C1 segment of cervical spinal cord (tissue), 14 donors: ENCODE measurements around the gene ECM1.

Experiments
- DNase-seq, 14 donors: peaks; one replicate each; lab custom pipeline; 2025; lab: John Stamatoyannopoulos, UW

ECM1 gene

GRCh38 chr1:150507912-150508864, at the start of gene ECM1:
Gene ECM1, plus strand, starts transcription at chr1:150508109. Its CDS starts 101 bp downstream, at chr1:150508210.
- DNase-seq: no peak

GRCh38 chr1:150464422-150464826, 43.5 kb upstream of the ECM1 start:
- peak in 5 of 14 donors; percentile 0 to 20 (median 5) for DNase-seq

GRCh38 chr1:150466964-150467363, 40.9 kb upstream of the ECM1 start:
- no peak for DNase-seq

- DNase-seq: peak in 3 of 14 donors; percentile 0 to 4 (median 1)
Observed at GRCh38 chr1:150469291-150469690, 38.6 kb upstream of the ECM1 start.

GRCh38 chr1:150472601-150473200, 35.2 kb upstream of the ECM1 start:
- no peak for DNase-seq

GRCh38 chr1:150473659-150474058, 34.2 kb upstream of the ECM1 start:
- peak in 1 of 14 donors; percentile 7 for DNase-seq

GRCh38 chr1:150474869-150475268, 33.0 kb upstream of the ECM1 start:
- no peak for DNase-seq

GRCh38 chr1:150476754-150477153, 31.2 kb upstream of the ECM1 start:
- DNase-seq: no peak

- DNase-seq: no peak
Observed at GRCh38 chr1:150477320-150477719, 30.6 kb upstream of the ECM1 start.

- DNase-seq: no peak
Observed at GRCh38 chr1:150477733-150478132, 30.2 kb upstream of the ECM1 start.

- no peak for DNase-seq
Observed at GRCh38 chr1:150479370-150479769, 28.5 kb upstream of the ECM1 start.

GRCh38 chr1:150479927-150480352, 28.0 kb upstream of the ECM1 start:
- no peak for DNase-seq

- DNase-seq: no peak
Observed at GRCh38 chr1:150484431-150484830, 23.5 kb upstream of the ECM1 start.

- DNase-seq: no peak
Observed at GRCh38 chr1:150484861-150485260, 23.0 kb upstream of the ECM1 start.

GRCh38 chr1:150486966-150487762, 20.7 kb upstream of the ECM1 start, which contains the start of gene TARS2:
Gene TARS2, plus strand, starts transcription at chr1:150487419. Its CDS starts 32 bp downstream, at chr1:150487451.
- peak; percentile 38 to 96 (median 86) for DNase-seq

GRCh38 chr1:150487763-150488115, 20.2 kb upstream of the ECM1 start:
- DNase-seq: peak in 1 of 14 donors; percentile 36

- no peak for DNase-seq
Observed at GRCh38 chr1:150493175-150493574, 14.7 kb upstream of the ECM1 start.

GRCh38 chr1:150498342-150498741, 9.6 kb upstream of the ECM1 start:
- no peak for DNase-seq

GRCh38 chr1:150505431-150505830, 2.5 kb upstream of the ECM1 start:
- DNase-seq: no peak

GRCh38 chr1:150508982-150509381, 1.1 kb downstream of the ECM1 start:
- DNase-seq: no peak

GRCh38 chr1:150511551-150511950, 3.6 kb downstream of the ECM1 start:
- no peak for DNase-seq
